ENCODE data around the gene PTTG1IP2. TPM values are rescaled to one million over a fixed set of nuclear protein-coding genes. Genes with fewer than 3 reads are reported as not detected.

PTTG1IP2 gene
- polyA plus RNA-seq, 3 donors = not detected

GRCh38 chr7:90430614-90431460 lies 38.6 kb upstream of the PTTG1IP2 start:
- Mint-ChIP-seq H3K27me3 (ENCODE audit: low read depth in 3 of 3) (peaks cover 2 to 5% (median 4%) of the 10 kb centered on the region in 3 donors), H3K9me3 (peaks cover 14 to 23% (median 16%) of the 10 kb centered on the region in 7 donors), H3K27ac (no peak overlapping the region), H3K36me3 (no peaks in the 10 kb centered on the region), H3K4me1 (no peaks in the 10 kb centered on the region), H3K4me3 (no peak overlapping the region)
- intact Hi-C loops (cut with micrococcal nuclease) = no loop called here
- no peaks in the 10 kb centered on the region for H4K20me1 ChIP-seq (ENCODE audit: insufficient read depth, low read length)
- no peak overlapping the region for H3K27ac ChIP-seq (ENCODE audit: low read depth in 1 of 2, low read length in 2 of 2)
- no peak overlapping the region for H3K4me2 ChIP-seq (replicated peaks; ENCODE audit: extremely low read depth, low read length, poor library complexity, severe bottlenecking)
- H3K4me3 ChIP-seq (replicated peaks in 1 of 3; ENCODE audit: low read depth in 2 of 3, low read length in 3 of 3) = no peak overlapping the region
- H3K27me3 ChIP-seq (ENCODE audit: control insufficient read depth in 2 of 2, insufficient read depth in 2 of 2, low read length in 2 of 2) = no peaks in the 10 kb centered on the region
- no peak overlapping the region for H2AFZ ChIP-seq (ENCODE audit: insufficient read depth, low read depth, low read length, poor library complexity, severe bottlenecking)
- WGBS (ENCODE audit: insufficient coverage) = 83% methylated on average over 3 of the region's 6 CpGs
- no peak for DNase-seq
- TF ChIP-seq CTCF (IDR thresholded peaks at IDR 0.05) = no peak
- no peaks in the 10 kb centered on the region for H3K36me3 ChIP-seq (replicated peaks in 1 of 2; ENCODE audit: control insufficient read depth in 1 of 2, insufficient read depth in 2 of 2, low read length in 2 of 2)
- H3K9ac ChIP-seq (ENCODE audit: insufficient read depth, low read length, poor library complexity, severe bottlenecking) = no peak overlapping the region
- H3K9me3 ChIP-seq (replicated peaks in 1 of 2; ENCODE audit: control insufficient read depth in 1 of 2, insufficient read depth in 1 of 2, low read length in 2 of 2) = peaks cover 16 to 20% of the 10 kb centered on the region in 2 donors
- H3K79me2 ChIP-seq (ENCODE audit: insufficient read depth, low read length) = no peaks in the 10 kb centered on the region
- no peaks in the 10 kb centered on the region for H3K4me1 ChIP-seq (ENCODE audit: control insufficient read depth in 1 of 2, insufficient read depth in 2 of 2, low read length in 2 of 2)

GRCh38 chr7:90432752-90433151 lies 36.7 kb upstream of the PTTG1IP2 start:
- H3K27ac ChIP-seq (ENCODE audit: low read depth in 1 of 2, low read length in 2 of 2) = no peak overlapping the region
- H3K36me3 ChIP-seq (replicated peaks in 1 of 2; ENCODE audit: control insufficient read depth in 1 of 2, insufficient read depth in 2 of 2, low read length in 2 of 2) = no peaks in the 10 kb centered on the region
- Mint-ChIP-seq H3K4me3 (no peak overlapping the region), H3K27ac (no peak overlapping the region), H3K27me3 (ENCODE audit: low read depth in 3 of 3) (peaks cover 2 to 8% (median 5%) of the 10 kb centered on the region in 3 donors), H3K4me1 (no peaks in the 10 kb centered on the region), H3K36me3 (no peaks in the 10 kb centered on the region), H3K9me3 (peaks cover 17 to 25% (median 18%) of the 10 kb centered on the region in 7 donors)
- no peak for DNase-seq
- H3K4me1 ChIP-seq (ENCODE audit: control insufficient read depth in 1 of 2, insufficient read depth in 2 of 2, low read length in 2 of 2) = no peaks in the 10 kb centered on the region
- no peaks in the 10 kb centered on the region for H4K20me1 ChIP-seq (ENCODE audit: insufficient read depth, low read length)
- no peak overlapping the region for H3K4me3 ChIP-seq (replicated peaks in 1 of 3; ENCODE audit: low read depth in 2 of 3, low read length in 3 of 3)
- H2AFZ ChIP-seq (ENCODE audit: insufficient read depth, low read depth, low read length, poor library complexity, severe bottlenecking) = no peak overlapping the region
- intact Hi-C loops (cut with micrococcal nuclease) = no loop called here
- peaks cover 16 to 20% of the 10 kb centered on the region in 2 donors for H3K9me3 ChIP-seq (replicated peaks in 1 of 2; ENCODE audit: control insufficient read depth in 1 of 2, insufficient read depth in 1 of 2, low read length in 2 of 2)
- H3K4me2 ChIP-seq (replicated peaks; ENCODE audit: extremely low read depth, low read length, poor library complexity, severe bottlenecking) = no peak overlapping the region
- 84% methylated on average over 9 of the region's 10 CpGs for WGBS (ENCODE audit: insufficient coverage)
- no peaks in the 10 kb centered on the region for H3K27me3 ChIP-seq (ENCODE audit: control insufficient read depth in 2 of 2, insufficient read depth in 2 of 2, low read length in 2 of 2)
- no peaks in the 10 kb centered on the region for H3K79me2 ChIP-seq (ENCODE audit: insufficient read depth, low read length)
- no peak for TF ChIP-seq CTCF (IDR thresholded peaks at IDR 0.05)
- H3K9ac ChIP-seq (ENCODE audit: insufficient read depth, low read length, poor library complexity, severe bottlenecking) = no peak overlapping the region

Data from CD14-positive monocyte (primary cell).